Activated CD4-positive, CD25-positive, alpha-beta regulatory T cell (primary cell): Measurements from ENCODE around the gene DBX1.
"Not testable (repeated sequence)": the region's sequence is repeated elsewhere in the genome, so short reads cannot be mapped to it uniquely, and the experiment has no call there.

Experiments used
- DNase-seq, 4 experiments: peaks; one replicate each; lab custom pipeline; 2025; lab: John Stamatoyannopoulos, UW

DBX1 gene

GRCh38 chr11:20161230-20161918 lies 1.1 kb upstream of the DBX1 start:
- DNase-seq: no peak

- DNase-seq: no peak
Measured at GRCh38 chr11:20159466-20160381, 551 bp downstream of the DBX1 start.

- DNase-seq: no peak
Measured at GRCh38 chr11:20158597-20159257, 1.5 kb downstream of the DBX1 start.

GRCh38 chr11:20157728-20158127 lies 2.5 kb downstream of the DBX1 start:
- no peak for DNase-seq

GRCh38 chr11:20156876-20157613 lies 3.2 kb downstream of the DBX1 start:
- DNase-seq: peak in 1 of 4 experiments; percentile 12

GRCh38 chr11:20156280-20156875 lies 3.9 kb downstream of the DBX1 start:
- DNase-seq: peak in 2 of 4 experiments; percentile 16 to 27

GRCh38 chr11:20155683-20156279 lies 4.5 kb downstream of the DBX1 start:
- no peak for DNase-seq

GRCh38 chr11:20154381-20154780 lies 5.9 kb downstream of the DBX1 start:
- DNase-seq: no peak

- DNase-seq: no peak
Measured at GRCh38 chr11:20138707-20139106, 21.6 kb downstream of the DBX1 start.

GRCh38 chr11:20137637-20138036 lies 22.6 kb downstream of the DBX1 start:
- no peak for DNase-seq

- no peak for DNase-seq
Measured at GRCh38 chr11:20134991-20135736, 25.1 kb downstream of the DBX1 start.

- no peak for DNase-seq
Measured at GRCh38 chr11:20132667-20133039, 27.6 kb downstream of the DBX1 start.

GRCh38 chr11:20131788-20132666 lies 28.2 kb downstream of the DBX1 start:
- peak in 1 of 4 experiments; percentile 16 for DNase-seq

GRCh38 chr11:20129665-20130064 lies 30.6 kb downstream of the DBX1 start:
- DNase-seq: no peak

GRCh38 chr11:20128528-20128825 lies 31.8 kb downstream of the DBX1 start:
- DNase-seq: not testable (repeated sequence)

- DNase-seq: peak; percentile 36 to 64 (median 50)
Measured at GRCh38 chr11:20127671-20128527, 32.4 kb downstream of the DBX1 start.

- DNase-seq: no peak
Measured at GRCh38 chr11:20126724-20127123, 33.6 kb downstream of the DBX1 start.

GRCh38 chr11:20125927-20126326 lies 34.3 kb downstream of the DBX1 start:
- DNase-seq: no peak

- DNase-seq: no peak
Measured at GRCh38 chr11:20122131-20122530, 38.1 kb downstream of the DBX1 start.
